HG03097 (cell line): ENCODE measurements around the gene SLC6A1.
"Not testable (repeated sequence)": the region's sequence is repeated elsewhere in the genome, so short reads cannot be mapped to it uniquely, and the experiment has no call there.

ENCODE experiments used
- ATAC-seq: cut with Tn5 transposase; IDR thresholded peaks from one replicate; pipeline ENCODE4 v1.9.1; 2021; ENCODE audit not compliant: unreplicated experiment, low FRiP score

The SLC6A1 gene

DNA sequence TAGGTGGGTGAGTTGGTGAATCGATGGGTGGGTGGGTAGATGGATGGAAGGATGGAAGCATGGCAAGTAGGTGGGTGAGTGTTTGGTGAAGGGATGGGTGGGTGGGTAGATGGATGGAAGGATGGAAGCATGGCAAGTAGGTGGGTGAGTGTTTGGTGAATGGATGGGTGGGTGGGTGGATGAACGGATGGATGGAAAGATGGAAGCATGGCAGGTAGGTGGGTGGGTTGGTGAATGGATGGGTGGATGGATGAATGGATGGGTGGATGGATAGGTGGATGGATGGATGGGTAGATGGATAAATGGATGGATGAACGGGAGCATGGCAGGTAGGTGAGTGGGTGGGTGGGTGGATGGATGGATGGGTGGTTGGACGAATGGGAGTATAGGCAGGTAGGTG is 65.1 kb downstream of the SLC6A1 start:
- ATAC-seq = no peak

DNA sequence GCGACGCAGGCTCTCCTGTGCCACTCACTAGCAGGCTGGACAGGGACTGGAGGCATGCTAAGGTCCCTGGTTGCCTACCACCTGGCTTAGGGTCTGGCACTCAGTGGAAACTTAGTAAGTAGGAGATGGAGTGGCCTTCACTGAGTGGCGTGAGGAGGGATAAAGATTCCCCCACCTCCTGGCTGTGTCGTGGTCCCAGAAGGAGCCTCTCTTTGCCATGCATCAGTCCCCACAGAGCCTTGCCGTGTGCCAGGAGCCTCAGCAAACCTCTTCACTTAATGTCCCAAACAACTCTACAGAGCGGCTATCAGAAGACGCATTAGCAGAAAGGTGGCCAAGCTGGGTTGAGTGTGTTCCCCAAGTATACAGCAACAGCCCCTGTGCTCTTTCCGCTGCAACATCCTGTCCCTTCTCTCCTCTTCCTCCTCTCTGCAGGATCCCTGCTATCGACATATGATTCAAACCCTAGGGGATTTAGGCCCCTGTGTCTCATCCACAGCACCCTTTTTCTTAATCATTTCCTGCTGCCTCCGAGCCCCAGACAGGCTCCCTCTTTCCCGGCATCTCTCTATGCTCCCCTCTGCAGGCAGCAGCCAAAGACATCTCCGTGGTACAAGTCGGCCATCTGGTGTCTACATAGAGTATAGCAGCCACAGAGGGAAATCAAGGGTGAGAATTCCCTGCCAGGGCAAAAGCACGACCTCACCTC is 66.7 kb downstream of the SLC6A1 start:
- ATAC-seq = no peak

DNA sequence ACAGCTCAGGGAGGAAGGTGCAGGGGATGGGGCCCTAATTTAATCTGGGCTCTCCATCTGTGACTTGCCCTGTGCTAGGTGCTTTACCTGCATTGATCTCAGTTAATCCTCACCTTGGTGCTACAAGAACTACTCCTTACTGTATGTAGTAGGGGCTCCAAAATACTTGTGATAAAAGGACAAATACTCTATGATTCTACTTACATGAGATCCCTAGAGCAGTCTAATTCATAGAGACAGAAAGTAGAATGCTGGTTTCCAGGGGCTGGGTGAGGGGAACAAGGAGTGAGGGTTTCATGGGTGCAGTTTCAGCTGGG is 67.2 kb downstream of the SLC6A1 start:
- no peak for ATAC-seq

DNA sequence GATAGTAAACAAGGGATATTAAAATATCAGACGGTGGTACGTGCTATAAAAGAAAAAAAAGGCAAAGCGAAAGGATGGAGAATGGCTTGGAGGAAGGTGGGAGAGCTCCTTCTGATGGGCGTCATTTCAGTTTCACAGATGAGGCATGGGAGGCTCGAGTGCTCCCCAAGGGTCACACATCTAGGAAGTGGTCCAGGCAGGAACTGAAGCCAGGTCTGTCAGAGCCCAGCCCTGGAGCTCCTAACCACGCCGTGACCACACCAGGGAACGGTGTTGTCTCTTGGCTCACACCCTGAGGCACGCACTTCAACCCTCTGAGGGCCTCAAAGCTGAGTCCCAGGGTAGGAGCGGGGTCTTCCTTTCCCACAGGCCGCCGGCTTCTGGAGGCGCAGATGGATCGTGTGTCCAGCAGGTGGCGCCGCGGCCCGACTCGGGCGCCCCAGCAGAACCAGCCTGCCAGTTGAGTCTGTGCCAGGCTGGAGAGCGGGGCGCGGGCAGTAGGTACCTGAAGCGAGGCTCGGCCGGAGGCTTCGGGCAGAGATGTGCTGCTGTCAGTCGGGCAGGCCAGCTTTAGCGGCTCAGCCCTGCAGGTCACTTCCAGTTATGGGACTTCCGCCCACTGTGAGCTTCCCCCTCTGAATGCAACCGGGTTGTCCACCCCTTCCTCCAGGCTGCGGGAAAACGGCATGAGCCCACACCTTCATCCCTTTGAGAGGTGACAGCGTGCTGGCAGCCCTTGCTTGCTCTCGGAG is 68.1 kb downstream of the SLC6A1 start:
- ATAC-seq = no peak

DNA sequence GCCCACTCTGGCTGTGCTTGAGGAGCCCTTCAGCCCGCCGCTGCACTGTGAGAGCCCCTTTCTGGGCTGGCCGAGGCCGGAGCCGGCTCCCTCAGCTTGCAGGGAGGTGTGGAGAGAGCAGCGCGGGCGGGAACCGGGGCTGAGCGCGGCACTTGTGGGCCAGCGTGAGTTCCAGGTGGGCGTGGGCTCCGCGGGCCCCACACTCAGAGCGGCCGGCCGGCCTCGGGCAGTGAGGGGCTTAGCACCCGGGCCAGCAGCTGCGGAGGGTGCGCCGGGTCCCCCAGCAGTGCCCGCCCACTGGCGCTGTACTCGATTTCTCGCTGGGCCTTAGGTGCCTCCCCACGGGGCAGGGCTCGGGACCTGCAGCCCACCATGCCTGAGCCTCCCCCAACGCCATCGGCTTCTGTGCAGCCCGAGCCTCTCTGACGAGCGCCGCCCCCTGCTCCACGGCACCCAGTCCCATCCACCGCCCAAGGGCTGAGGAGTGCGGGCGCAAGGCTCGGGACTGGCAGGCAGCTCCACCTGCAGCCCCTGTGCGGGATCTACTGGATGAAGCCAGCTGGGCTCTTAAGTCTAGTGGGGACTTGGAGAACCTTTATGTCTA is 68.8 kb downstream of the SLC6A1 start:
- not testable (repeated sequence) for ATAC-seq

DNA sequence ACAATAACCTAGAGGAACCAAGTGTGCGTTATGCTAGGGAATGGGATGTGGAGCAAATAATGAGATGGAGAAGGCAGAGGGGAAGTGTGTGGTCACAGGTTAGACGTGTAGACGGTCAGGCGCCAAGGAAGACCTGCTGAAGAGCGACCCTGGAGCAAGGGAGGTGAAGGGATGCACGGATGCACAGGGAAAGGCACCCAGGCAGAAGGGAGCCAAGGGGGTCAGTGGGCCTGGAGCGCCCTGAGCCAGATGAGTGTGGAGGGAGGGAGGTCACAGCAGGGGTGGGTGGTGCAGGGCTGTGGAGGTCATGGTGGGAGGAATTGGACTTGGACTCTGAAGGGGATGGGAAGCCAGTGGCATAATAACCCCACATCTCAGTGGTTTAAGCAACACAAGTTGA is 70.2 kb downstream of the SLC6A1 start:
- no peak for ATAC-seq

DNA sequence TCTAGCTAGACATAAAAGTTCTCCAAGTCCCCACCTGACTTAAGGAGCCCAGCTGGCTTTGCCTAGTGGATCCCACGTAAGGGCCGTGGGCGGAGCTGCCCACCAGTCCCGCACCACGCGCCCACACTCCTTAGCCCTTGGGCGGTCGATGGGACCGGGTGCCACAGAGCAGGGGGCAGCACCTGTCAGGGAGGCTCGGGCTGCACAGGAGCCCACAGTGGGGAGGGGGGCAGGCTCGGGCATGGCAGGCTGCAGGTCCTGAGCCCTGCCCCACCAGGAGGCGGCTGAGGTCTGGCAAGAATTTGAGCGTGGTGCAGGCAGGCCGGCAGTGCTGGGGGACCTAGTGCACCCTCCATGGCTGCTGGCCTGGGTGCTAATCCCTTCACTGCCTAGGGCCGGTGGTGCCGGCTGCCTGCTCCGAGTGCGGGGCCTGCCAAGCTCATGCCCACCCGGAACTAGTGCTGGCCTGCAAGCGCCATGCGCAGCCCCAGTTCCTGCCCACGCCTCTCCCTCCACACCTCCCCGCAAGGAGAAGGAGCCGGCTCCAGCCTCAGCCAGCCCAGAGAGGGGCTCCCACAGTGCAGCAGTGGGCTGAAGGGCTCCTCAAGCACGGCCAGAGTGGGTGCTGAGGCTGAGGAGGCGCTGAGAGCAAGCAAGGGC is 78.7 kb downstream of the SLC6A1 start:
- ATAC-seq = no peak

DNA sequence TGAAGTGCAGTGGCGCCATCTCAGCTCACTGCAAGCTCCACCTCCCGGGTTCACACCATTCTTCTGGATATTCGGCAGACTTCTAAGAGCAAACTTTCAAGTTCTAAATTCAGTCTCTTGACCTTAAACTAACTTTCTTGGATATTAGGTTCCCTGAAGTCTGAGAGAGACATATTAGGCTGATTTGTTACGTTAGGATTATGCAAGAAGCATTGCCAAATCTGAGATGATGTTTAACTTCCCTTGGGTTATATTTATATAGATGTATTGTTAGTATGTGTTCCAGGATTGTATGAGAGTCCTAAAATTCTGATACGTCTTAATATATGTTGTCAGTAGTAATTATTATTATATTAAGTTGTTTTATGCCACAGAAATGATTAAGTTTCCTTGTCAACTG is 80.1 kb downstream of the SLC6A1 start:
- no peak for ATAC-seq

DNA sequence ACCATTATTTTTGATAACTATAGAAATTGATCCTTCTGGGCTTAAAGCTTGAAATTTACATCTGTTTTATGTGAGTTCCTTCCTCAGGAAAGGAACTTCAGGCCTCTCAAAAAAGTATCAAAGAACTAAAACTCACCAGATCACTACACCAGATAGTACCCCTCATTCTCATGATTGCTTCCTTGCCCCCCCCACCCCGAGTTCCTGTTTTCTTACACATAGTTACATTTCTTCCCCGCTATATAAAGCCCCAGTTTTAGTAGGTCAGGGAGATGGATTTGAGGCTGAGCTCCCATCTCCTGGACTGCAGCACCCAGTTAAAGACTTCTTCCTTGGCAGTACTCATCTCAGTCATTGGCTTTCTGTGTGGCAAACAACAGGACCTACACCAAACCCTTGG is 81.5 kb downstream of the SLC6A1 start:
- ATAC-seq = no peak

DNA sequence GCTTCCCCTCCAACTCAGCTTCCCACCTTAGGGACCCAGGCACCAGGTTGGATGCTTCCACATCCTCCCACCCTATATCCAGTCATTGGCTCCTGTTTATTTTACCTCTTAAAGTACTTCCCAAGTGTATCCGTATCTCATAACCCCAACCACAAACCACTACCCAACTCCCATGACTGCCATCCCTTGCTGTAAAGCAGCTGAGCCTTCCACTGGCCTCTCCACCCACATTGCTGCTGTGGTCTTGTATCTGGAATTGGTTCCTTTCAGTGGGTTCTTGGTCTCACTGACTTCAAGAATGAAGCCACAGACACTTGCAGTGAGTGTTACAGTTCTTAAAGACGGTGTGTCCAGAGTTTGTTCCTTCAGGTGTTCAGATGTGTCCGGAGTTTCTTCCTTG is 81.9 kb downstream of the SLC6A1 start:
- no peak for ATAC-seq

DNA sequence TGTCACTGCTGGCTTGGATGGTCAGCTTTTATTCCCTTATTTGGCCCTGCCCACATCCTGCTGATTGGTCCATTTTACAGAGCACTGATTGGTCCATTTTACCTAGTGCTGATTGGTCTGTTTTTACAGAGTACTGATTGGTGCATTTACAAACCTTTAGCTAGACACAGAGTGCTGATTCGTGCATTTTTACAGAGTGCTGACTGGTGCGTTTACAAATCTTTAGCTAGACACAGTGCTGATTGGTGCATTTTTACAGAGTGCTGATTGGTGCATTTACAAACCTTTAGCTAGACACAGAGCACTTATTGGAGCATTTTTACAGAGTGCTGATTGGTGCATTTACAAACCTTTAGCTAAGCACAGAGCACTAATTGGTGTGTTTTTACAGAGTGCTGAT is 82.6 kb downstream of the SLC6A1 start:
- not testable (repeated sequence) for ATAC-seq

DNA sequence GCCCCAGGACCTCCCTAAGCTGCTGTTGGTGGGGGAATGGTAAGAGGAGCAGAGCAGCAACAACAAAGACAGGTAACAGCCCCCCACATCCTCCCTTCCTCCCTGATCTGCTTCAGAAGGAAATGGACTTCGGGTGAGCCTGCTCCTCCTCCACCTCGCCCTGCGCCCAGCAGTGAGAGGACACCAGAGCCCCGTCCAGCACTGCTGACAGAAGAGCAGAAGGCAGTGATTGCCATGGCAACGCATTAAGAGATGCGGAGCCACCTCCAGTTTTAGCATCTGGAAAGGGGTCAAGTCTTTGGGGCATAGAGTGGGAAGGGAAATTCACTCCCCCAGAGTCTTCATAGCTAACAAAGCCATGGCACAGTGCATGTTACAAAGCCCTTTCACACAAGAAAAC is 84.2 kb downstream of the SLC6A1 start:
- no peak for ATAC-seq

DNA sequence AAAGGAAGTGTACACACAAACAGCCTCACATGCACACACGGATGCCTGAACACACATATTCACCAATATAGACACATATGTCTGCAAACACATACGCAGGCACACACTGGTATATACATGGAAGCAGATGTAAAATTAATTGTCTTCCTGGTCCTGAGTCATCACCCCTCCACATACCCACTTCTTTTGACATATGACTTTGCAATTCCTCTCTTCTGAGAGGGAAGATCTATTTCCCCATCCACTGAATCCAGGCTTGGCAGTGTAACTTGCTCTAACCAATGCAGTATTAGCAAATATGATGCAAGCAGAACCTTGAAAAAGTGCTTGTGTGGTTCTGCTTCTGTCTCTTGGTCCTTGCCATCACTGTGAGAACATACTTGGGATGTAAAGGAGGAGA is 84.9 kb downstream of the SLC6A1 start:
- ATAC-seq = no peak

DNA sequence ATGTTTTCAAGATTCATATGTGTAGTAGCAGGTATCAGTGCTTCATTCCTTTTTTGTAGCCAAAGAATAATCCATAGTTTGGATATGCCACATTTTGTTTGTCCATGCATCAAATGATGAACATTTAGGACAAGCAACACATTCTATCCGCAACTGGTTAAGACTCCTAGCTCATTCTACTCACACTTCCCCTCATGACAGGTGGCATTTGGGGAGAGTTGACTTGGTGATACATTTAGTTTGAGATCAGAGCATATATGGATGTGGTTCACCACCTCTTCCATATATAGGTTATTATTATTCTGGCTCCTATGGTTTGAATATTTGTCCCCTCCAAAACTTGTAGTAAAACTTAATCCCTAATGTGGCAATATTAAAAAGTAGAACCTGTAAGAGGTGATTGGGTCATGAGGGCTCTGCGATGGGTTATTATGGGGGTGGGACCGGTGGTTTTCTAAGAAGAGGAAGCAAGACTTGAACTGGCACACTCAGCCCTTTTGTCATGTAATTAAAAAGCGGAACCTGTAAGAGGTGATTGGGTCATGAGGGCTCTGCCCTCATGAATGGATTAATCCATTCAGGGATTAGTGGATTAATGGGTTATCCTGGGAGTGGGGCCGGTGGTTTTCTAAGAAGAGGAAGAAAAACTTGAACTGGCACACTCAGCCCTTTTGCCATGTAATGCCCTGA is 86.4 kb downstream of the SLC6A1 start:
- no peak for ATAC-seq

DNA sequence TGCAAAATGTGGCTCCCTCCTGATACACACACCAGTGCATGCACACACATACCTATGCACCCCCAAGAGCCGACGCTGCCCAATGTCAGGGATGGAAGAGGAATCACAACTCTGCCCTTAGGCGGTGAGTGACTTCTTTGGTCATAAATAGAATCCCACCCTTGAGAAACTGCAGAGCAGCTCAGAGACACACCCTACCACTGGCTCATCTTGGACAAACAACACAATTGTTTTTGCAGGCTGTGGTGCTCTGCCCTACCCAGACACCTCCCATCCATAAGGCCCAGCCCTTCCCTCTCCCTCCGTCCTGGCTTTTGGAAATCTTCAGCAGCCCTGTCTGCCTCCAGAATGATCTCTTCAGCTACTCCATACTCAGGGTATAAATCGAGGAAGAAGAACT is 87.9 kb downstream of the SLC6A1 start:
- ATAC-seq = no peak

DNA sequence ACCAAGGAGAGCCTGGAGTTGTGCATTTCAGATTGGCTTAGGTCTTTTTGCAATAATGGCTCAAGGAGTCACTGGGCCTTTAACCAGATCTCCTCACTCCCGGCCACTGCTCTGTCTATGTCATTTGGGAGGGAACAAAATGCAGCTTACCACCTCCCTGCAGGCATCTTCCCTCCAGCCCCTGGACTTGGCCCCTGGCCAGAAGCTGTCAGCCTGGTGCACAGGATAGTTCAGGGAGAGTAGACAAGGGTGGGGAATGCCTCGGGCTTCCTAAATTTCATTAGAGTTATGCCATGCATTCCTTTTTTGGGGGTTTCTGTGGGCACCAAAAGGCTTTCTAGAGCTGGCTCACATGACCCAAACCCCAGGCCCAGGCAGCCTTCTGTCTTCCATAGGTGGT is 91.5 kb downstream of the SLC6A1 start:
- no peak for ATAC-seq

DNA sequence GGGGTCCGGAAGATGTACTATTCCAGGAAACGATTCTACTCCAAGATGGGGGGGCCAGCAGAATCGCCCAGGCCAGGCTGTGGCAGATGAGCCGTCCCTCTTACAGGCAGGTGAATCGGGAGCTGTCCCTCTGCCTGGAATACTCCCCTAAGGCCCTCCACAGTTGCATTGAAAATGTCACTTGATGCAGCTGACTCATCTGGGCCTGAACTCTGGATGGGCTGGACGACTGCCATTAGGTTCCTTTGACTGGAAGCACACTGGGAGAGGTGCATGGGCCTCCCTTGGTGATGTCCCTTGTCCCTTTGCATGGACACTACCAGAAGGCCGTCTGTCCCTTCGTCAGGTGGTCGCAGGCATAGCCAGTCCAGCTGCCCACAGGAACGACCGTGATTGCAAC is 92.1 kb downstream of the SLC6A1 start:
- no peak for ATAC-seq

DNA sequence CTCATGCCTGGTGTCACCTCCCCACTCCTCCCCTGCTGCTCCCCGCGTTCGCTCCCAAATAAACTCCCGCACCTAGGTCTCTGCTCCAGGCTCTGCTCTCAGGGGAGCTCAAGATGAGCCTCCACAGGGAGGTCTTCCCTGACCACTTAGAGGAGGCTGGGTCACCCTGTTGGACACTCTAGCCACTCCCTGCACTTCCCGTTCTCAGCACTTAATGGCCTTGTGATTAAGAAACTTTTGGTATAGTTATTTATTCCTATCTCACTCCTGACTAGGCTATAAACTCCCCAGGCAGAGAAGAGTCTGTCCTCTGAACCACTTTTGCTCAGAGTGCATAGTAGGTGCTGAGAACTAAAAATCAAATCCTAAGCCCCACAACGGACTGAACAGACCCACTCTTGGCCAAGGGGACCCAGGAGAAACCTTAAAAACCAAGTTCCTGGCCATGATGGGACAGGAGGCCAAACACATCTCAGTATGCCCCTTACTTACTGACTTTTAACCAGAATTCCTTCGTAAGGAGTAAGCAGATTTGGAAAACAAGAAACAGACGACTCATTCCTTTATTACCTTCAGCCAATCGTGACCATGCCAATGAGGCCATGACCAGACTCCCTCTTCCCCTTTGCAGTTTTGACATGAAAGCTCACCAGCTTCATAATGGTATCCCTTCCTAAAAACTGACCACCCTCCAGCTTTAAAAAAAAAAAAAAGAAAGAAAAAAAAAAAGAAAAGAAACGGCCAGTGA is 92.7 kb downstream of the SLC6A1 start:
- no peak for ATAC-seq

DNA sequence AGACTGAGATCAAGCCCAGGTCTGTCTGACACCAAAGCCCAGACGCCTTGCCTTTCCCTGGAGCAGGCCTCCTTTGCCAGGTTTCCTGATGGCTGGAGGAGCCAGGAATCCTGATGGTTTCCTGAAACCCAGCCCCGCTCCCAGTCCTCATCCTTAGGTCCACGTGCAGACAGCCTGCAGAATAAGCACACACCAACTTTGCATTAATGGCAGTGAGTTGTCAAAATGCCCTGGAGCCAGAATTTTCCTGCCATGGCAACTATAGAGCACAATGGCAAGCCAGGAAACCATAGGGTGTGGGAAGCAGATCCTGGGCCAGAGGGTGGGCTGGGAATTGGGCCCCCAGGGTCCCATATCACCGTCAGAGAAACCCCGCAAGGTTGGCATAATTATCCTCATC is 94.3 kb downstream of the SLC6A1 start:
- ATAC-seq = no peak

DNA sequence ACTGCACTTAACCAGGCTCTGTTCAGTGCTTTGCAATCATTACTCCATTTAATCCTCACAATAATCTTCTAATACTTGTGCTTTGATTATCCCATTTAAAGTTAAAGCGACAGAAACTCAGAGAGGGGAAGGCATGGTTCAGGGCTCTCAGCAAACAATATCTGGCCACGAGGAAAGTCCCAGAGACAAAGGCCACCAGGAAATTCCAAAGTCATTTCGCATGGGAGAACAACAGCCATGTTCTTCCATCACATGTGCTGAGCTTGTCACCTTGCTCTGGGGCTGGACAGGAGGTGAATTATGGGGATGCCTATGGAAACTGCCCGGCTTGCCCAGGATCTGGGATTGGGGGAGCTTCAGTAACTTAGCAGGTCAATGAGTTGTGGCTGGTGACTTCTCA is 95.5 kb downstream of the SLC6A1 start:
- ATAC-seq = no peak
